GM12891 (cell line): Measurements from ENCODE around the gene TLR10.

ENCODE experiments used
- POLR2A ChIP-seq: IDR thresholded peaks from 2 replicates; pipeline ENCODE4 v1.6.1; 2011; ENCODE audit warnings: low read depth, low read length, control low read depth
- POU2F2 ChIP-seq: IDR thresholded peaks from 2 replicates; pipeline ENCODE4 v1.6.1; 2011; ENCODE audit warnings: low read depth, mild to moderate bottlenecking, control low read depth, low read length, moderate library complexity
- TAF1 ChIP-seq: IDR thresholded peaks from 2 replicates; pipeline ENCODE4 v1.6.1; 2011; ENCODE audit warnings: low read depth, low read length, control low read depth

DNA sequence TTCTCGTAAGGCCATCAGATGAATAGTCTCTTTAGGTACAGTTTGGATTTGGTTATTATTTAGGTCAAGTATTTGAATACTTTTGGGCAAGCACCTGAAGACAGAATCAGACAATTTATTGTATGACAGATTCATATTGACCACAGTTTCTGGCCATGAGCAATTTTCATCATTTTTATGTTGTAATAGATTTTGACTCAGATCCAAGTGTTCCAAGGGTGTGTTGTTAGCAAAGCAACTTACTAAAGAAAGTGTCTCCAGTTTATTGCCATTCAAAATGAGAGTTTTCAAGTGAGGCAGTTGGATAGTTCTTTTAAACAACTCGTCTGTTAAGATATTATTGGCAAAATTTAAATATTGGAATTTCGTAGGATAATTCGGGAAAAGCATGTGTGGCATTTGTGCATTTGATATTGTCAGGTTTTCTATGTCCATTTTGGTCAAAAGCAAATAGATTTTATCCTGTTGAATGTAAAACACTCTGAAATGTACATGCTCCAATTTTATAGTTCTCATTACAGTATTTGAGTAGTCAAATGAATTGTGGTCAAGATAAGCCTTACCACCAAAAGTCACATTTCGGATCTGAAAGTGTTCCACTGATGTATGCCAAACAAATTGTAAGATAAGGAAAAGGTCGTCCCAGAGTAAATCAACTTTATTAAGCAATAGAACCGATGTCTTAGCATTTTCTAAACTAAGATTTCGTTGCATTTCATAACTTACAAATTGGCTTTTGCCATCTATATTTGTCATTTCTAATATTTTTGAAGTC lies 8.4 kb downstream of the TLR10 start:
- TF ChIP-seq TAF1 (no peak), POLR2A (no peak), POU2F2 (no peak)
